ENCODE measurements around the gene PNP. TPM values are rescaled to one million over a fixed set of nuclear protein-coding genes. Genes with fewer than 3 reads are reported as not detected.

Gene PNP
- total and polyA plus RNA-seq, 10 of the 15 experiments (the other 5 are each of a cell fraction or from before 2014, with no cell fraction given): 103 to 215 (median 138) TPM

DNA sequence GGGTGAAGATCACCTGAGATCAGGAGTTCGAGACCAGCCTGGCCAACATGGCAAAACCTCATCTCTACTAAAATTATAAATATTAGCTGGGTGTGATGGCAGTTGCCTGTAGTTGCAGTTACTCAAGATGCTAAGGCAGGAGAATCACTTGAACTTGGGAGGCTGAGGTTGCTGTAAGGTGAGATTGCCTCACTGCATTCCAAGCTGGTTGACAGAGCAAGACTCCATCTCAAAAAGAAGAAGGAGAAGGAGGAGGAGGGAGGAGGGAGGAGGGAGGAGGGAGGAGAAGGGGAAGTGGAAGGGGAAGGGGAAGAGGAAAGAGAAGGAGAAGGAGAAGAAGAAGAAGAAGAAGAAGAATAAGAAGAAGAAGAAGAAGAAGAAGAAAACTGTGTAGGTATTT is 53.1 kb downstream of the PNP start:
- ATAC-seq: no peak

More for the DNA sequence above, 53.1 kb downstream of the PNP start:
- ChIA-PET RAD21 (ENCODE audit: unreplicated experiment) (interaction anchor here (1.0 kb wide), 1 partner anchor 35 kb away, joined by 3 read pairs; no protein-coding TSS in a partner anchor), POLR2A (no interaction called here), CTCF (no interaction called here), SMC1A (ENCODE audit: uncharacterized antibody, unreplicated experiment) (no interaction called here)
- H3K4me3 ChIP-seq: no peak overlapping the region
- no TSS peak for BruUV-seq (replicated peaks)
- H3K27me3 ChIP-seq (replicated peaks in 1 of 2; ENCODE audit: control insufficient read depth in 2 of 2, insufficient read depth in 2 of 2, low read length in 1 of 2): 0 out of 4 replicates have a peak, but pooled peaks cover 0 to 3% of the 10 kb centered on the region in 2 experiments
- WGBS (ENCODE audit: insufficient coverage, insufficient replicate concordance, low lambda C conversion rate, missing lambda C conversion rate): 0% methylated on average over 1 of the region's 1 CpG
- H3K4me2 ChIP-seq (ENCODE audit: control insufficient read depth, insufficient read depth): no peak overlapping the region
- H3K36me3 ChIP-seq (ENCODE audit: control insufficient read depth in 2 of 2, insufficient read depth in 2 of 2, low read length in 1 of 2): no peaks in the 10 kb centered on the region
- no peaks in the 10 kb centered on the region for H3K9me3 ChIP-seq (replicated peaks; ENCODE audit: control insufficient read depth, insufficient read depth, low read length)
- TF ChIP-seq POLR2AphosphoS2 (IDR thresholded peaks at IDR 0.05; ENCODE audit: low read depth, low read length) (no peak), REST (IDR thresholded peaks at IDR 0.05; ENCODE audit: low read depth, low read length) (no peak), ETV6 (conservative IDR thresholded peaks at IDR 0.05 in 1 of 2, IDR thresholded peaks at IDR 0.05 in 1 of 2; ENCODE audit: borderline replicate concordance in 1 of 2, low read depth in 1 of 2) (no peak), CREM (IDR thresholded peaks at IDR 0.05; ENCODE audit: low read depth) (no peak), EZH2 (IDR thresholded peaks at IDR 0.05; ENCODE audit: borderline replicate concordance, control insufficient read depth, low read depth, low read length) (no peak), EED (IDR thresholded peaks at IDR 0.05; ENCODE audit: low read depth) (no peak), RAD51 (IDR thresholded peaks at IDR 0.05) (no peak), EP300 (IDR thresholded peaks at IDR 0.05; ENCODE audit: borderline replicate concordance in 1 of 2, control insufficient read depth in 1 of 2, low read depth in 2 of 2, low read length in 2 of 2) (no peak), HSF1 (IDR thresholded peaks at IDR 0.05; ENCODE audit: low read depth, low read length) (no peak), MEF2A (IDR thresholded peaks at IDR 0.05; ENCODE audit: insufficient read depth, low read depth, low read length) (no peak), MTA3 (IDR thresholded peaks at IDR 0.05; ENCODE audit: borderline replicate concordance, low read length) (no peak)
- no peaks in the 10 kb centered on the region for H3K79me2 ChIP-seq (ENCODE audit: control insufficient read depth, insufficient read depth, low read length)
- H3K27ac ChIP-seq (ENCODE audit: control insufficient read depth, insufficient read depth): no peak overlapping the region
- no peak overlapping the region for H3K9ac ChIP-seq (ENCODE audit: control insufficient read depth, insufficient read depth, low read length)
- in situ Hi-C loops (cut with MboI) (no loop called here), intact Hi-C loops (cut with micrococcal nuclease; ENCODE audit: unreplicated experiment) (no loop called here)
- no peaks in the 10 kb centered on the region for H4K20me1 ChIP-seq (ENCODE audit: control insufficient read depth, insufficient read depth)
- DNase-seq (ENCODE audit: low read depth, low spot score): no peak
- no peaks in the 10 kb centered on the region for H3K4me1 ChIP-seq (ENCODE audit: control insufficient read depth, insufficient read depth, low read length)
- no peak for FAIRE-seq
- no peak overlapping the region for H2AFZ ChIP-seq (ENCODE audit: control insufficient read depth, low read depth, low read length)
